Measurements from ENCODE around the gene MIGA1. TPM values are rescaled to one million over a fixed set of nuclear protein-coding genes. Genes with fewer than 3 reads are reported as not detected.
"Not testable (repeated sequence)": the region's sequence is repeated elsewhere in the genome, so short reads cannot be mapped to it uniquely, and the experiment has no call there.

MIGA1 gene
- total and polyA plus RNA-seq, 9 of the 15 experiments (the other 6 are each of a cell fraction or from before 2014, with no cell fraction given), result 1.6 to 5.1 (median 2.9) TPM

DNA sequence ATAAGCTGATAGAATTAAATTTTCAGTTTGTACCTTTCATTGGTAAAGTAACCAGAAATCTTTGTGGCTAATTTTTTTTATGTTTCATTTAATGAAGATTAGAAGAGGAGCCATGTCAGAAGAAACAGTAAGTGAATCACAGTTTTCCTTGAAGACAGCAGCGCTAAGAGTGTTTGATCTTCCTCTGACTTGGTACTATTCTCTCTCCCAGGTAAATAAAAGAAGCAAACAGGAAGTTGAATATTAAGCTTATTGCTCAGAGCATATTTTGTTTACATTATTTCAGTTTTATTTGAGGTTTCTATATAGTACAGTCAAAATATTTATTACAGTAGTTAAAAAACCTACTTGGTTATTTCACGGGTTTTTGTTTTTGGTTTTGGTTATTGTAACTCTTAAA lies 3.7 kb downstream of the MIGA1 start (continued):
- TF ChIP-seq, protein P1, sequence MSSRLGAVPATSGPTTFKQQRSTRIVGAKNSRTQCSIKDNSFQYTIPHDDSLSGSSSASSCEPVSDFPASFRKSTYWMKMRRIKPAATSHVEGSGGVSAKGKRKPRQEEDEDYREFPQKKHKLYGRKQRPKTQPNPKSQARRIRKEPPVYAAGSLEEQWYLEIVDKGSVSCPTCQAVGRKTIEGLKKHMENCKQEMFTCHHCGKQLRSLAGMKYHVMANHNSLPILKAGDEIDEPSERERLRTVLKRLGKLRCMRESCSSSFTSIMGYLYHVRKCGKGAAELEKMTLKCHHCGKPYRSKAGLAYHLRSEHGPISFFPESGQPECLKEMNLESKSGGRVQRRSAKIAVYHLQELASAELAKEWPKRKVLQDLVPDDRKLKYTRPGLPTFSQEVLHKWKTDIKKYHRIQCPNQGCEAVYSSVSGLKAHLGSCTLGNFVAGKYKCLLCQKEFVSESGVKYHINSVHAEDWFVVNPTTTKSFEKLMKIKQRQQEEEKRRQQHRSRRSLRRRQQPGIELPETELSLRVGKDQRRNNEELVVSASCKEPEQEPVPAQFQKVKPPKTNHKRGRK (tag; IDR thresholded peaks at IDR 0.05), result no peak

DNA sequence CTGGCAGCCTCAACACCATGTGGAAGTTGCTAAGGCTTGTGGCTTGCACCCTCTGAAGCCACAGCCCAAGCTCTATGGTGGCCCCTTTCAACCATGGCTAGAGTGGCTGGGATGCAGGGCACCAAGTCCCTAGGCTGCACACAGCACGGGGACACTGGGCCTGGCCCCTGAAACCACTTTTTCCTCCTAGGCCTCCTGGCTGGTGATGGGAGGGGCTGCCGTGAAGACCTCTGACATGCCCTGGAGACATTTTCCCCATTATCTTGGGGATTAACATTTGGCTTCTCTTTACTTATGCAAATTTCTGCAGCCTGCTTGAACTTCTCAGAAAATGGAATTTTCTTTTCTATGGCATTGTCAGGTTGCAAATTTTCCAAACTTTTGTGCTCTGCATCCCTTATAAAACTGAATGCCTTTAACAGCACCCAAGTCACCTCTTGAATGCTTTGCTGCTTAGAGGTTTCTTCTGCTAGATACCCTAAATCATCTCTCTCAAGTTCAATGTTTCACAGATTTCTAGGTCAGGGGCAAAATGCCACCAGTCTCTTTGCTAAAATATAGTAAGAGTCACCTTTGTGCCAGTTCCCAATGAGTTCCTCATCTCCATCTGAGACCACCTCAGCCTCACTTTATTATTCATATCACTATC lies 6.8 kb downstream of the MIGA1 start:
- in situ Hi-C loops (cut with MboI); CTCF ChIA-PET (ENCODE audit: low intra/inter-chr PET ratio); H4K20me1 ChIP-seq (replicated peaks; ENCODE audit: control insufficient read depth, insufficient read depth, low read length); FAIRE-seq; intact Hi-C loops (cut with micrococcal nuclease); H2AFZ ChIP-seq (ENCODE audit: low read depth, low read length); H3K9me1 ChIP-seq (ENCODE audit: control insufficient read depth, insufficient read depth, low read length); H3K4me2 ChIP-seq (ENCODE audit: insufficient read depth, low read length); H3K4me1 ChIP-seq (replicated peaks in 1 of 2; ENCODE audit: control insufficient read depth in 2 of 2, insufficient read depth in 2 of 2, low read length in 2 of 2); H3K9me3 ChIP-seq (replicated peaks; ENCODE audit: control insufficient read depth, insufficient read depth, low read depth, low read length); H3K4me3 ChIP-seq; ATAC-seq; BruUV-seq (replicated peaks); H3K27me3 ChIP-seq (ENCODE audit: control insufficient read depth in 2 of 2, insufficient read depth in 2 of 2, low read length in 2 of 2); DNase-seq (ENCODE audit: extremely low read depth in 1 of 4, low spot score in 3 of 4); POLR2A ChIA-PET; H3K9ac ChIP-seq (ENCODE audit: insufficient read depth in 1 of 2, low read depth in 2 of 2, low read length in 2 of 2); H3K27ac ChIP-seq (ENCODE audit: extremely low read depth, low read depth, low read length): not testable (repeated sequence)
- WGBS (ENCODE audit: insufficient coverage, low coverage, missing lambda C conversion rate), result 100% methylated on average over 2 of the region's 2 CpGs
- H3K79me2 ChIP-seq (ENCODE audit: control insufficient read depth, insufficient read depth, low read length), result peaks cover 10% of the 10 kb centered on the region
- TF ChIP-seq ZNF766 (CRISPR knock-in tag; conservative IDR thresholded peaks at IDR 0.05), result peak; percentile 94
- H3K36me3 ChIP-seq (ENCODE audit: control insufficient read depth, insufficient read depth, low read length), result peaks cover 33% of the 10 kb centered on the region; the same call in 2 of the 3 replicates

Data from K562 (cell line).